Amniotic epithelial cell (primary cell): Measurements from ENCODE around the gene UMAD1.

Source experiments
- DNase-seq: peaks from one replicate; pipeline ENCODE4 v3.0.0-alpha.2; 2010; ENCODE audit warnings: low read depth

UMAD1 gene

DNA sequence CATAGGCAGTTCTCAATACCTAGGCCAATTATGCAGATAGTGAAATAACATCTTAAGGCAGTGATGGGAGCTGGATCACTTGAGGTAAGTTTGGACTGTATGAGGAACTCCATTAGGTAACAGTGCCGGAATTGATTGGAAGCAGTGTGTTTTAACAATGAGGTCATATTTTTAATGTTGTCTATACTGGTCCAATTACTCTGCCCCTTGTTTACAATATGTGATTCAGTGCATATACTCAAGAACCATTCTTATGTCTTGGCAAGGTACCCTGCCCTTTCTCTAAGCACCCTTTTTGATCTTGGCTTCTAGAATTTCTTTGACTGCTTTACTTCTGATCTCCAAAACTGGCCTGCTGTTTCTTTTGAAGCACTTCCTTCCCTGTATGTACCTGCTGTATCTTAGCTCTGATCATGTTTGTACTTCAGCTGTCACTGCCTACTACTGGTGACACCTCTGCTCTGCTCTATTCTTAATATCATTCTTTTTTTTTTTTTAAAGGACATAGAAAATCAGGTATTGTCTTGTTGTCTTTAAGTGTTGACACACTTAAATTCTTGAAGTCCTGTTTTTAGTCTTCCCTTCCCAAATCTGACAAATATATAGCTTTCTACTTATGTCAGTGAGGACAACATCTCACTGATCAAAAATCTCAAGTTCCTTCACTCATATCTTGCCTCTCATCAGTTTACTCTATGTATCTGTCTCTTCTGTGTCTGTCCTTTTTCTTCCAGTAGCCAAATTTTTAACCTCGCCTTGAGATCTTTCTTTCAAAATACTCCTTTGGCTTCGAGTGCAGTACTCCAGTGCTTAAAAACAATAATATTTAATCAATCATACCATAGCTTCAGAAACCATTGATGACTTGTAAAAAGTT lies 124.2 kb downstream of the UMAD1 start:
- DNase-seq, result no peak

GRCh38 chr7:7765422-7765821 lies 124.9 kb downstream of the UMAD1 start:
- no peak for DNase-seq

DNA sequence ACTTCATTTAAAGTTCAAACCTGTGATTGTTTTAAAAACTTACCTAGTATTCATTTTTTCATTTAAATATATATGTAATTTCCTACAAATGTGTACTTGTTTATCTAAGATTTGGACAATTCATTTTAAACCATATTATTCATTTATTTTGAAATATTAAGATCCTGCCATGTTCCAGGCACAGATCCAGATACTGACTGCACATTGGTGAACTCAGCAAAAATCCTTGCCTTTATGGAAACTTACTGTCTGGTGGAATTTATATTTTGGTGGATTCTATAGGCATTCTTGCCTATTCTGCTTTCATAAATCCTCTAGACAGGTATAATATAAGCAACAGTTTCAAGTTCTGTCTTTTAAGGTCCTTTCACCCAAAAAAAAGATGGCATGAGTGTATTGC lies 126.1 kb downstream of the UMAD1 start:
- DNase-seq, result no peak

GRCh38 chr7:7768977-7769709 lies 128.6 kb downstream of the UMAD1 start:
- DNase-seq, result no peak

- DNase-seq, result peak; percentile 96
Observed at GRCh38 chr7:7769710-7770627, 129.4 kb downstream of the UMAD1 start.

GRCh38 chr7:7771452-7771851 lies 130.9 kb downstream of the UMAD1 start:
- DNase-seq, result no peak

DNA sequence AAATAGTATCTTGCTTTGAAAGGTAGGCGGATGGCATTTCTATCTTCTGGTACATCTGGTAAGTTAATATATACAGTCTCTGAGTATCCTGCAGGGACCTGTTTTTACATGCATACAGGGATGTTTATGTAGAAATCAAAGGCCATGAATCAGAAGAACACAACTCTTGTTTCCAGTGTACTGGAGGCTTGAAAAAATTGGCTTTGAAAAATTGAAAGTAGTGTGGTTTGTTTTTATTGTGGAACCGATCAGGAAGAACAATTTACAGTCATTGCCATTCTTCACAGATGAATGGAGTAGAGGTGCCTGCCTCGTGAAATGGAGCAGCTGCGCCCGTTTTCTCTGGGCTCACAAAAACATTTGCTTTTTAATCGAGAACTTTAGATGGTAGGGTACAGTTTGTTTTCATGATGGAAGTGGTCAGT lies 131.9 kb downstream of the UMAD1 start:
- DNase-seq, result peak; percentile 41

DNA sequence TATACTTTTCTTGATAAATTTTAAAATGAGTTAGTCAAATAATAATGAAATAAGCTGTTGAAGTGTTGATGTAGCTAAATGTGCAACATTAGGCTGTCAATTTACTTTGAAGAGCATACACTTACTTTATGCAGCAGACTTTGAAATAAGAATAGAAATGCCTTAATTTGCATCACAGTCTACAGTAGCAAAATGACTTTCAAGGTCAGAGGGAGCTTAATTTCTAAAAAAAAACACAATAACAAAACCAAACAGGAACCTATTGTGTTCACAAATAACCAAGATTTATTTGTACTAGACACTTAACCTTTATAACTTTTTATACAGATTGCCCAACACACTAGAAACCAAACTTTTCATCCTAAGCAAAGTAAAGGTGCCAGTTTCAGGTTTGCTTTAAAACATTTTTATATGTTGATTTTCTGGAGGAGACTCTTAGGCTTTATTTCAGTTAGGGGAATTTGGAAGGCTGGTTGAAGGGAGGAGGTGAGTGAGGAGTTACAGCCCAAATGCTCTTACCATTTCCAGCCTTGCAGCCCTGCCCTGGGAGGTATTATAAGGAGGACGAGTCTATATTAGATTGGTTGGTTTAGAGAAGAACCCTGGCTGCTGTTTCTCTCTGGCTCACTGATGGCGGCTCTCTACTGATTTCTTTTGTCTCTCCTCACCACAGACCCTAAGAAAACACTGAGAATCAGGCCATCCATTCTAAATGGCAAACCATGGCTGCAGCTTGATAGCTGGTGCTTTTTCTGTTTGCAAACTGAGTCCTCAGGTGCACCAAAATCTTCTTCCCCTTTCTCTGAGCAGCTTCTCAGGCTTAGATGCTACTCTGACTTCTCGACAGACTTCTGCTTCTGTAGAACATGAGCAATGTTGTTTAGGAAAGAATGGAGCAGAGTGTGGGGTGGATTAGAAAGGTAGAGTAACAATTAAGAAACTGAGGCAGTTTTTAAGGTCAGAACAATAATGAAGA lies 133.1 kb downstream of the UMAD1 start:
- no peak for DNase-seq

- no peak for DNase-seq
Observed at GRCh38 chr7:7779888-7780287, 139.3 kb downstream of the UMAD1 start.

- no peak for DNase-seq
Observed at GRCh38 chr7:7783001-7783400, 142.4 kb downstream of the UMAD1 start.

DNA sequence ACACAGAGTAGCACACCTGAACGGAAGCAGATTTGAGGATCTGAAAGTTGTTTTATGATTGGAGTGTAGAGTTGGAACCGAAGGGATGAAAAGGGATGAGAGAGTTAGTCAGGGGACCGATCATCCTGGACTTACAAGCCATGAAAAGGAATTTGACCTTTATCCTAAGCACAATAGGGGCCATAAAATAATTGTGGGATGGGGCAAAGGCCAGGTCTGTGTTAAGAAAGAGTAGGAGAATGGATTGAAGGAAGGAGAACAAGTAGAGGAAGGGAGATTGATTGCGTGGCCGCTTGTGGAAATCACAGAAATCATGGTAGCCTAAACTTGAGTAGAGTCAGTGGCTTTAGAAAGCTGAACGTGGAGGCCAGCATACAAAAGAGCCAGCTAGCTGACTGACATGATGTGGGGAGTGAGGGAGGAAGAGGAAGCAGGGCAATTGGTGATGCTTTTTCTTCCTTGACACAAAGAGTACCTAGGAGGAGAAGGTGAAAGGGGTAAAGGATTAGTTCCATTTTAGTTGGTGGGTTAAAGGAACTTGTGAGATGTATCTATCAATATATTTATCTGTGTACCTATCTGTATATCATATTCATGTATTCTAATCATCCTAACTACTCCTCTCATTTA lies 144.9 kb downstream of the UMAD1 start:
- DNase-seq, result no peak

- peak; percentile 94 for DNase-seq
Observed at GRCh38 chr7:7786595-7786994, 146.0 kb downstream of the UMAD1 start.

DNA sequence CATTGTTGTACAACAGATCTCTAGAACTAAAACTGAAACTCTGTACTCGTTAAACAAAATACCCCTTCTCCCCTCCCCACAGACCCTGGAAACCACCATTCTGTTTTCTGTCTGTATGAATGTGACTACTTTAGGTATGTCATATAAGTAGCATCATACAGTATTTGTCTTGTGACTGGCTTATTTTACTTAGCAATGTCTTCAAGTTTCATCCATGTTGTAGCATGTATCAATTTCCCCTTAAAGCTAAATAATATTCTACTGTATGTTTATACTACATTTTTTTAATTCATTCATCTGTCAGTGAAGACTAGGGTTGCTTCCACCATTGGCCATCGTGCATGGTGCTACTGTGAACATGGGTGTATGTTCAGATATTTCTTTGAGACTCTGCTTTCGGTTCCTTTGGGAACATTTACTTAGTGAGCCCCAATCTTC lies 149.0 kb downstream of the UMAD1 start:
- DNase-seq, result no peak

DNA sequence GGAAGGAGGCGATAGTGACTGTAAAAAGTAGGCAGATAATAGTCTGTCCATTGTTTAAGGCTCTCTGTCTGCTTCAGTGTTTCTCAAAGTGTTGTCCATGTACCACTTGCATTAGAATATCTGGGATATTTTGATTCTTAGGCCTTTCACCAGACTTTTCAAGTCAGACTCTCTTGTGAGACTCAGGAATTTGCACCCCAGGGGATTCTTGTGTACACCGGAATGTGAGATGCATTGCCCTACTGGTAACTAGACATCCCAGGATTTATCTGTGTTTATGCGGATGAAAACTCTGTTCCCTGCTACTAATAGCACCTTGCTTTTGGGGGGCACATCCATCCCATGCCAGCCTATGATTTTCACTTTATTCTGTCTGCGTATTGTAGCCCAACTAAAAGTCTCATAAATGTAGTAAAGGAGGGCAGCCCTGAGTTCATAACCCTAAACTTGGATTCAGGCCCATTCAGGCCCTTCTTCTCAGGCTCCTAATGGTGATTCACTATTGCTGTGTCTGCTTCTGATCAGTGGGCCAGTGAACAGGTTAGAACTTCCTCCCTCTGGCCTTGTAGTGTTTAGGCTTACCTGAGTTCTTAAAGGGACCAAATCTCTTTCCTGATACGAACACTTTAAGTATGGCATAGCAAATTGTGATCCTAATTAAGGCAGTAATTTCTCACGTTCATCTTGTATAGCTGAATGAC lies 149.6 kb downstream of the UMAD1 start:
- DNase-seq, result no peak

- DNase-seq, result peak; percentile 47
Observed at GRCh38 chr7:7791523-7791922, 151.0 kb downstream of the UMAD1 start.

DNA sequence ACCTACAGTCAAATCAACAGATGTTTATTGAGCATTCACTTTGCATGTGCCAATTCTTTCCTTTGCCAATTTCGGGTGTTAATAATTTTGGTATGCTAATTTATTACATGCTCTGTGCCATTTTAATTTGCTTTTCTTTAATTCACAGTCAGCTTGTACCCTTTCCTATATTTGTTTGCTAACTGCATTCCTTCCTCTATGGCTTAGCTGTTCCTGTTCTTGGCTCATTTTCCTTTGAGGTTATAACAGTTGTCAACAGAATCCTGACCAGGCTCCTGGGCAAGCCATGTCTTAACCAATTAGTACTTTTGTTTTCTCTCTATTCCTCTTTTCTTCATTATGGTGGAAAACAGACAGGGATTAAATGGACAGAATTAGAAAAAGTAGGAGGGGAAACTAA lies 151.5 kb downstream of the UMAD1 start:
- DNase-seq, result peak; percentile 76

GRCh38 chr7:7793249-7793648 lies 152.7 kb downstream of the UMAD1 start:
- DNase-seq, result no peak

GRCh38 chr7:7793921-7794320 lies 153.4 kb downstream of the UMAD1 start:
- peak; percentile 58 for DNase-seq

- peak; percentile 67 for DNase-seq
Observed at GRCh38 chr7:7795203-7795602, 154.7 kb downstream of the UMAD1 start.

GRCh38 chr7:7795630-7796121 lies 155.1 kb downstream of the UMAD1 start:
- peak; percentile 71 for DNase-seq
